Mesendoderm (in vitro differentiated cells): ENCODE results near the gene PEX13.
A peak's percentile ranks its signal among the peaks of the same experiment; 100 is the strongest.
"Not testable (repeated sequence)": the region's sequence is repeated elsewhere in the genome, so short reads cannot be mapped to it uniquely, and the experiment has no call there.

Experiments
- DNase-seq: peaks from one replicate; pipeline ENCODE4 v3.0.0; 2013
- H2AK5ac ChIP-seq: 2 replicates; pipeline ENCODE4 v1.6.1; 2013; ENCODE audit warnings: low read length, inconsistent platforms
- H2BK120ac ChIP-seq: 2 replicates; pipeline ENCODE4 v1.6.1; 2013; ENCODE audit warnings: low read depth, mild to moderate bottlenecking, low read length, moderate library complexity, mixed read lengths
- H2BK15ac ChIP-seq: replicated peaks from 2 replicates; pipeline ENCODE4 v1.6.1; 2013; ENCODE audit warnings: low read depth, mild to moderate bottlenecking, moderate library complexity
- H2BK5ac ChIP-seq: 2 replicates; pipeline ENCODE4 v1.6.1; 2013; ENCODE audit warnings: low read length, inconsistent platforms
- H3K18ac ChIP-seq: 2 replicates; pipeline ENCODE4 v1.6.1; 2013; ENCODE audit warnings: mild to moderate bottlenecking, low read length, mixed read lengths
- H3K23ac ChIP-seq: one replicate; pipeline ENCODE4 v1.6.1; 2013; ENCODE audit warnings: low read length
- H3K27ac ChIP-seq: 2 replicates; pipeline ENCODE4 v1.5.1; 2013; ENCODE audit warnings: low read depth, mild to moderate bottlenecking, inconsistent platforms, low read length, moderate library complexity
- H3K27me3 ChIP-seq: 2 replicates; pipeline ENCODE4 v1.6.1; 2013; ENCODE audit warnings: low read length, control low read depth, mild to moderate bottlenecking, inconsistent platforms; ENCODE audit not compliant: insufficient read depth, poor library complexity
- H3K36me3 ChIP-seq: 2 replicates; pipeline ENCODE4 v1.6.1; 2013; ENCODE audit warnings: low read length, inconsistent platforms; ENCODE audit not compliant: control insufficient read depth, insufficient read depth
- H3K4ac ChIP-seq: one replicate; pipeline ENCODE4 v1.6.1; 2013; ENCODE audit warnings: low read depth, mild to moderate bottlenecking, low read length, moderate library complexity
- H3K4me1 ChIP-seq: 2 replicates; pipeline ENCODE4 v1.6.1; 2013; ENCODE audit warnings: low read depth, low read length, inconsistent platforms; ENCODE audit not compliant: control insufficient read depth
- H3K4me2 ChIP-seq: 2 replicates; pipeline ENCODE4 v1.6.1; 2013; ENCODE audit warnings: low read length
- H3K4me3 ChIP-seq: 2 replicates; pipeline ENCODE4 v1.5.1; 2013; ENCODE audit warnings: mild to moderate bottlenecking, low read length
- H3K56ac ChIP-seq: one replicate; pipeline ENCODE4 v1.6.1; 2013; ENCODE audit warnings: low read length
- H3K79me1 ChIP-seq: 2 replicates; pipeline ENCODE4 v1.6.1; 2013; ENCODE audit warnings: low read length, inconsistent platforms
- H3K79me2 ChIP-seq: 2 replicates; pipeline ENCODE4 v1.6.1; 2013; ENCODE audit warnings: mild to moderate bottlenecking, low read length; ENCODE audit not compliant: control insufficient read depth, insufficient read depth
- H3K9ac ChIP-seq: 2 replicates; pipeline ENCODE4 v1.6.1; 2013; ENCODE audit warnings: low read length, inconsistent platforms
- H4K5ac ChIP-seq: one replicate; pipeline ENCODE4 v1.6.1; 2013; ENCODE audit warnings: low read length
- H4K8ac ChIP-seq: one replicate; pipeline ENCODE4 v1.6.1; 2013; ENCODE audit warnings: low read depth, mild to moderate bottlenecking, control low read depth, low read length, moderate library complexity
- WGBS: extraction: QIAGEN DNeasy Blood & Tissue Kit; methylation state at CpG from one replicate; pipeline ENCODE4 v1.1.7; 2013; ENCODE audit warnings: low lambda C conversion rate, missing lambda C conversion rate; ENCODE audit not compliant: insufficient coverage; ENCODE audit errors: extremely low coverage; 5-methylcytosine and 5-hydroxymethylcytosine counted together

Gene PEX13

DNA sequence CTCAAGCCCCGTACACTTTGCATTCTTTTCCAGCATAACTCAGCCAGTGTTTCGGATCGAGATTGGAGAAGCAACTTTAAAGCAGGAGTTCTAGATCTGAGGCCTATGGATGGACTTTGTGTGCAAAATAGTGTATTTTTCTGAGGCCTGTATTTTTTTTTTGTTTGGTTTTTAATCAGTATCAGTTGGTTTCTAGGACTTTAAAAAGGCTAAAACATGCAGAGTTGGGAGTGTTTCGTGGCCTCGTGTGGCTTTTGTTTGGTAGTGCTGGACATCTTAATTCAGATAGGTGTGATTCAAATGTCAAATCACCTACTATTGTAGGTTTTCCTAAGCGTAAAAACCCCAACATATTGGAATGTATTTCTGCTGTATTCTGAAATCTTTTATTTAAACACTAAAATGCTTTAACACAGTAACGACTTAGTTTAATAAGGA, 817 bp downstream of the PEX13 start:
- Histone ChIP-seq H3K18ac (no peak overlapping the region), H3K36me3 (no peaks in the 10 kb centered on the region), H3K27me3 (no peaks in the 10 kb centered on the region), H3K56ac (peak overlapping the region; percentile 98), H2AK5ac (no peak overlapping the region), H3K9ac (peak overlapping the region; percentile 94), H3K79me1 (peaks cover 3% of the 10 kb centered on the region), H3K4ac (no peak overlapping the region), H2BK15ac (no peak overlapping the region), H2BK5ac (no peak overlapping the region), H3K4me1 (no peaks in the 10 kb centered on the region), H3K23ac (no peak overlapping the region), H3K4me2 (peak overlapping the region; percentile 51), H3K4me3 (peak overlapping the region; percentile 97), H4K8ac (no peak overlapping the region), H2BK120ac (no peak overlapping the region), H4K5ac (no peak overlapping the region), H3K79me2 (peaks cover 11% of the 10 kb centered on the region), H3K27ac (no peak overlapping the region)
- WGBS = no CpG with 5 or more reads among the region's 7 CpGs
- DNase-seq = no peak

DNA sequence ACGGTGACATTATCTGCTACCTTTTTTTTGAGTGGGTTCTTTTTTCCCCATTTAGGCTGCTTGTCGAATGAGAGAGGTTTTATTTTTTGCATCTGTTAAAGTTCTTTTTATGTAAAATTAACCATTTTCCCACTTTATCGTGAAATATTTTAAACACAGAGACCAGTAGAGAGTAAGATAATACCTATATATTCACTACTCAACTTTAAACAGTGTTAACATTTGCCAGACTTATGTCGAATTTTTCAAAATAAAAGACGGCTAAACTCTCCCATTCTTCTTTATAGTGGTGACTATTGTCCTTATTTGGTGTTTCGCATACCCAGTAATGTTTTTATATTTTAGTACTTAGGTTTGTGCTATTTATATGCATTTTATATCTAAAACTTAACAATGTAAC, 1.3 kb downstream of the PEX13 start:
- H2BK120ac ChIP-seq = no peak overlapping the region
- H3K4me3 ChIP-seq = no peak overlapping the region
- peaks cover 11% of the 10 kb centered on the region for H3K79me2 ChIP-seq
- H2BK5ac ChIP-seq = no peak overlapping the region
- peaks cover 3% of the 10 kb centered on the region for H3K79me1 ChIP-seq
- no peak overlapping the region for H3K23ac ChIP-seq
- no peak overlapping the region for H3K18ac ChIP-seq
- no peak overlapping the region for H4K8ac ChIP-seq
- H3K36me3 ChIP-seq = no peaks in the 10 kb centered on the region
- no peaks in the 10 kb centered on the region for H3K4me1 ChIP-seq
- H2BK15ac ChIP-seq = no peak overlapping the region
- no peak overlapping the region for H3K56ac ChIP-seq
- no peak overlapping the region for H4K5ac ChIP-seq
- no peak overlapping the region for H3K27ac ChIP-seq
- H3K4ac ChIP-seq = no peak overlapping the region
- H2AK5ac ChIP-seq = no peak overlapping the region
- WGBS = no CpG with 5 or more reads among the region's 6 CpGs
- no peak overlapping the region for H3K4me2 ChIP-seq
- no peak for DNase-seq
- no peak overlapping the region for H3K9ac ChIP-seq
- H3K27me3 ChIP-seq = no peaks in the 10 kb centered on the region

DNA sequence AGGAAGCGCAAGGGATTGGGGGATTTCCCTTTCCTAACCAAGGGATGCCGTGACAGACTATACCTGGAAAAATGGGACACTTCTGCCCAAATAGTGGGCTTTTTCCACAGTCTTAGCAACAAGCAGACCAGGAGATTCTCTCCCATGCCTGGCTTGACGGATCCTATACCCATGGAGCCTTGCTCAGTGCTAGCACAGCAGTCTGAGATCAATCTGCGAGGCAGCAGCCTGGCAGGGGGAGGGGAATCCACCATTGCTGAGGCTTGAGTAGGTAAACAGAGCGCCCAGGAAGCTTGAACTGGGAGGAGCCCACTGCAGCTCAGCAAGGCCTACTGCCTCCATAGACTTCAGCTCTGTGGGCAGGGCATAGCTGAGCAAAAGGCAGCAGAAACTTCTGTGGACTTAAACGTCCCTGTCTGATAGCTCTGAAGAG, 3.7 kb downstream of the PEX13 start:
- no CpG with 5 or more reads among the region's 6 CpGs for WGBS
- Histone ChIP-seq H3K18ac (no peak overlapping the region), H2BK120ac (no peak overlapping the region), H3K36me3 (no peaks in the 10 kb centered on the region), H3K79me2 (peaks cover 11% of the 10 kb centered on the region), H3K9ac (no peak overlapping the region), H3K27ac (no peak overlapping the region), H3K4me2 (no peak overlapping the region), H4K8ac (no peak overlapping the region), H3K56ac (no peak overlapping the region), H3K4me3 (no peak overlapping the region), H3K23ac (no peak overlapping the region), H2BK5ac (no peak overlapping the region), H2AK5ac (no peak overlapping the region), H3K79me1 (peaks cover 3% of the 10 kb centered on the region), H3K4ac (no peak overlapping the region), H4K5ac (no peak overlapping the region), H3K27me3 (no peaks in the 10 kb centered on the region), H2BK15ac (no peak overlapping the region), H3K4me1 (no peaks in the 10 kb centered on the region)
- DNase-seq = no peak

DNA sequence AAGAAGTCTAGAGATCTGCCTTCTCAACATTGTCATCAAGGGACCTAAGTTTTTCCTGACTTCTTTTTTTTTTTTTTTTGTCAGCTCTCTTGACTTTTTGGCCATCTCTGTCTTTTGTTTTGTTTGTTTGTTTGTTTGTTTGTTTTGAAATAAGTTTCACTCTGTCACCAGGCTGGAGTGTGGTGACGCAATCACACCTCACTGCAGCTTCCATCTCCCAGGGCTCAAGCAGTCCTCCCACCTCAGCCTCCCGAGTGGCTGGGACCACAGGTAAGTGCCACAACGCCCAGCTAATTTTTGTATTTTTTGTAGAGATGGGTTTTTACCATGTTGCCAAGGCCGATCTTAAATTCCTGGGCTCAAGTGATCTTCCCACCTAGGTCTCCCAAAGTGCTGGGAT, 6.2 kb downstream of the PEX13 start:
- H3K4me3 ChIP-seq = no peak overlapping the region
- WGBS = no CpG with 5 or more reads among the region's 4 CpGs
- H3K27me3 ChIP-seq = no peaks in the 10 kb centered on the region
- no peak overlapping the region for H3K27ac ChIP-seq
- H4K8ac ChIP-seq = no peak overlapping the region
- H2BK5ac ChIP-seq = no peak overlapping the region
- H3K4me2 ChIP-seq = no peak overlapping the region
- H3K4me1 ChIP-seq = no peaks in the 10 kb centered on the region
- H2BK15ac ChIP-seq = no peak overlapping the region
- no peak overlapping the region for H3K4ac ChIP-seq
- peaks cover 6% of the 10 kb centered on the region for H3K79me2 ChIP-seq
- H3K56ac ChIP-seq = no peak overlapping the region
- no peak overlapping the region for H3K18ac ChIP-seq
- peaks cover 5% of the 10 kb centered on the region for H3K79me1 ChIP-seq
- H3K23ac ChIP-seq = no peak overlapping the region
- H2BK120ac ChIP-seq = no peak overlapping the region
- H3K9ac ChIP-seq = no peak overlapping the region
- no peaks in the 10 kb centered on the region for H3K36me3 ChIP-seq
- DNase-seq = no peak
- H2AK5ac ChIP-seq = no peak overlapping the region
- no peak overlapping the region for H4K5ac ChIP-seq

DNA sequence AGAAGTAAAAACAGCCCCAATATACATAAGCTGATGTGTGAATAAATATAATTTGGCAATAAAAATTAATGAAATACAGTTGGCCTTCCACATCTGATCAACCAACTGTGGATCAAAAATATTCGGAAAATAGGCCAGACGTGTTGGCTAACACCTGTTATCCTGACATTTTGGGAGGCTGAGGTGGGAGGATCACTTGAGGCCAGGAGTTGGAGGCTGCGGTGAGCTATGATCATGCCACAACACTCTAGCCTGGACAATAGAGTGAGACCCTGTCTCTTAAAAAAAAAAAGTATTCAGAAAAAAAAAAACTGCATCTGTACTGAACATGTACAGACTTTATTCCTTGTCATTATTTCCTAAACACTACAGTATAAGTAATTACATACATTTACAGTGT, 12.0 kb downstream of the PEX13 start:
- Histone ChIP-seq H2BK5ac (no peak overlapping the region), H3K36me3 (no peaks in the 10 kb centered on the region), H4K8ac (no peak overlapping the region), H3K23ac (no peak overlapping the region), H3K56ac (no peak overlapping the region), H3K27ac (no peak overlapping the region), H2BK15ac (no peak overlapping the region), H3K4ac (no peak overlapping the region), H2AK5ac (no peak overlapping the region), H4K5ac (no peak overlapping the region), H3K79me2 (no peaks in the 10 kb centered on the region), H3K9ac (no peak overlapping the region), H3K4me1 (no peaks in the 10 kb centered on the region), H3K4me3 (no peak overlapping the region), H3K4me2 (no peak overlapping the region), H3K18ac (no peak overlapping the region), H3K79me1 (peaks cover 3% of the 10 kb centered on the region), H3K27me3 (no peaks in the 10 kb centered on the region), H2BK120ac (no peak overlapping the region)
- no CpG with 5 or more reads among the region's 3 CpGs for WGBS
- no peak for DNase-seq

DNA sequence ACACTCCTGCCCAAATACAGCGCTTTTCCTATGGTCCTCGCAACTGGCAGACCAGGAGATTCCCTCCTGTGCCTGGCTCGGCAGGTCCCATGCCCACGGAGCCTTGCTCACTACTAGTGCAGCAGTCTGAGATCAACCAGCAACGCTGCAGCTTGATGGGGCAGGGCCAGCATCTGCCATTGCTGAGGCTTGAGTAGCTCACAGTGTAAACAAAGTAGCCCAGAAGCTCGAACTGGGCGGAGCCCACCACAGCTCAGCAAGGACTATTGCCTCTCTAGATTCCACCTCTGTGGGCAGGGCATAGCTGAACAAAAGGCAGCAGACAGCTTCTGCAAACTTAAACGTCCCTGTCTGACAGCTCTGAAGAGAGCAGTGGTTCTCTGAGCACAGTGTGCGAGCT, 17.1 kb downstream of the PEX13 start:
- WGBS = no CpG with 5 or more reads among the region's 9 CpGs
- H3K23ac ChIP-seq, H4K8ac ChIP-seq, H2AK5ac ChIP-seq, H3K36me3 ChIP-seq, H3K79me1 ChIP-seq, H3K27ac ChIP-seq, H3K18ac ChIP-seq, H3K4me2 ChIP-seq, H3K4me1 ChIP-seq, H3K56ac ChIP-seq, H3K9ac ChIP-seq, H2BK120ac ChIP-seq, H2BK15ac ChIP-seq, H3K79me2 ChIP-seq, H3K27me3 ChIP-seq, H3K4ac ChIP-seq, H2BK5ac ChIP-seq, H3K4me3 ChIP-seq, H4K5ac ChIP-seq, DNase-seq: not testable (repeated sequence)
